Calu3 (cell line): ENCODE data around the gene RYR1. TPM values are rescaled to one million over a fixed set of nuclear protein-coding genes. Genes with fewer than 3 reads are reported as not detected.
"Not testable (repeated sequence)": the region's sequence is repeated elsewhere in the genome, so short reads cannot be mapped to it uniquely, and the experiment has no call there.

Source experiments
- BruUV-seq: library from RNA; stranded (reverse); fragments of 400-500 nt; replicated peaks from 2 replicates; lab custom pipeline; 2021; lab: Mats Ljungman, UMichigan
- CTCF ChIA-PET: fragments of 300-600 bp; sonication (Branson Sonifier 250); formaldehyde crosslinking; loops from one replicate; lab custom pipeline; 2022; ENCODE audit warnings: antibody characterized with exemption; lab: Charles Lee
- DNase-seq: peaks from one replicate; pipeline ENCODE4 v3.0.0; 2022
- H3K27ac Mint-ChIP-seq: one replicate; pipeline ENCODE4 v1.8.0; 2022; ENCODE audit warnings: mixed read lengths; ENCODE audit not compliant: unreplicated experiment
- H3K27me3 Mint-ChIP-seq: one replicate; pipeline ENCODE4 v1.8.0; 2022; ENCODE audit warnings: mixed read lengths; ENCODE audit not compliant: unreplicated experiment
- H3K36me3 Mint-ChIP-seq: one replicate; pipeline ENCODE4 v1.8.0; 2022; ENCODE audit warnings: mild to moderate bottlenecking, moderate library complexity, mixed read lengths; ENCODE audit not compliant: insufficient read depth, unreplicated experiment
- H3K4me1 Mint-ChIP-seq: one replicate; pipeline ENCODE4 v1.8.0; 2022; ENCODE audit warnings: mild to moderate bottlenecking, low read depth, mixed read lengths; ENCODE audit not compliant: unreplicated experiment
- H3K4me3 Mint-ChIP-seq: one replicate; pipeline ENCODE4 v1.8.0; 2022; ENCODE audit warnings: mild to moderate bottlenecking, low read depth, moderate library complexity, mixed read lengths; ENCODE audit not compliant: unreplicated experiment
- H3K9me3 Mint-ChIP-seq: one replicate; pipeline ENCODE4 v1.8.0; 2022; ENCODE audit warnings: low read depth, mixed read lengths; ENCODE audit not compliant: unreplicated experiment
- intact Hi-C: fragments of 100-400 bp; cut with micrococcal nuclease; formaldehyde crosslinking; loops from one replicate; pipeline ENCODE4 v1.10.0; 2022; ENCODE audit not compliant: unreplicated experiment
- total RNA-seq: library from RNA; stranded (reverse); gene quantifications from 2 replicates; pipeline ENCODE4 v1.2.3, GENCODE V29; 2022
- TF ChIP-seq, protein P1 (sequence below): fragments of 200-600 bp; IDR thresholded peaks from one replicate; pipeline ENCODE4 v1.8.0; 2022; ENCODE audit warnings: antibody characterized with exemption; ENCODE audit not compliant: unreplicated experiment

RYR1 gene
- total RNA-seq, 1 experiment from 2014 or later, result 1.4 TPM

DNA sequence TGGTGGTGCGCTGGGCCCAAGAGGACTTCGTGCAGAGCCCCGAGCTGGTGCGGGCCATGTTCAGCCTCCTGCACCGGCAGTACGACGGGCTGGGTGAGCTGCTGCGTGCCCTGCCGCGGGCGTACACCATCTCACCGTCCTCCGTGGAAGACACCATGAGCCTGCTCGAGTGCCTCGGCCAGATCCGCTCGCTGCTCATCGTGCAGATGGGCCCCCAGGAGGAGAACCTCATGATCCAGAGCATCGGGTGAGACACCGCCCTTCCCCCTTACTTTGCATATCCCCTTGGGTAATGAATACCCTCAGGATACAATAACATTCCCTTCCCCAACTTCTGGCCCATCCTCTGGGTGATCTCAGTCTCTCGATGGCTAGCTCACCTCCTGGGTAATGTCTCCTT, 60.9 kb downstream of the RYR1 start:
- no peak for DNase-seq
- intact Hi-C loops, result no loop called here
- Mint-ChIP-seq H3K27me3 (peaks cover 81% of the 10 kb centered on the region), H3K27ac (no peak overlapping the region), H3K4me1 (no peaks in the 10 kb centered on the region), H3K4me3 (no peak overlapping the region), H3K36me3 (no peaks in the 10 kb centered on the region), H3K9me3 (peaks cover 6% of the 10 kb centered on the region)
- no TSS peak for BruUV-seq
- CTCF ChIA-PET, result no interaction called here
- TF ChIP-seq, protein P1, sequence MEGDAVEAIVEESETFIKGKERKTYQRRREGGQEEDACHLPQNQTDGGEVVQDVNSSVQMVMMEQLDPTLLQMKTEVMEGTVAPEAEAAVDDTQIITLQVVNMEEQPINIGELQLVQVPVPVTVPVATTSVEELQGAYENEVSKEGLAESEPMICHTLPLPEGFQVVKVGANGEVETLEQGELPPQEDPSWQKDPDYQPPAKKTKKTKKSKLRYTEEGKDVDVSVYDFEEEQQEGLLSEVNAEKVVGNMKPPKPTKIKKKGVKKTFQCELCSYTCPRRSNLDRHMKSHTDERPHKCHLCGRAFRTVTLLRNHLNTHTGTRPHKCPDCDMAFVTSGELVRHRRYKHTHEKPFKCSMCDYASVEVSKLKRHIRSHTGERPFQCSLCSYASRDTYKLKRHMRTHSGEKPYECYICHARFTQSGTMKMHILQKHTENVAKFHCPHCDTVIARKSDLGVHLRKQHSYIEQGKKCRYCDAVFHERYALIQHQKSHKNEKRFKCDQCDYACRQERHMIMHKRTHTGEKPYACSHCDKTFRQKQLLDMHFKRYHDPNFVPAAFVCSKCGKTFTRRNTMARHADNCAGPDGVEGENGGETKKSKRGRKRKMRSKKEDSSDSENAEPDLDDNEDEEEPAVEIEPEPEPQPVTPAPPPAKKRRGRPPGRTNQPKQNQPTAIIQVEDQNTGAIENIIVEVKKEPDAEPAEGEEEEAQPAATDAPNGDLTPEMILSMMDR, result no peak

DNA sequence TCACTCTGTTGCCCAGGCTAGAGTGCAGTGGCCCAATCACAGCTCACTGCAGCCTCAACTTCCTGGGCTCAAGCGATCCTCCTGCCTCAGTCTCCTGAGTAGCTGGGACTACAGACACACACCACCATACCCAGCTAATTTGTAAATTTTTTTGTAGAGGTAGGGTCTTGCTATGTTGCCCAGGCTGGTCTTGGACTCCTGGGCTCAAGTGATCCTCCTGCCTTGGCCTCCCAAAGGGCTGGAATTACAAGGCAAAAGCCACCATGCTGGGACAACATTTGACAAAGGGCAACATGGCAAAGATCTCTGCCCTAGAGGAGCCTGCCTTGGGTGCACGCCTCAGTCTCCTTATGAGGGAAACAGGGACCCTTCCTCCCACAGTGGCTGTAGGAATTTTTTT, 61.9 kb downstream of the RYR1 start:
- H3K36me3 Mint-ChIP-seq, H3K27ac Mint-ChIP-seq, H3K4me3 Mint-ChIP-seq, H3K4me1 Mint-ChIP-seq, DNase-seq, BruUV-seq, CTCF ChIA-PET, H3K9me3 Mint-ChIP-seq, intact Hi-C loops: not testable (repeated sequence)
- peaks cover 73% of the 10 kb centered on the region for H3K27me3 Mint-ChIP-seq

DNA sequence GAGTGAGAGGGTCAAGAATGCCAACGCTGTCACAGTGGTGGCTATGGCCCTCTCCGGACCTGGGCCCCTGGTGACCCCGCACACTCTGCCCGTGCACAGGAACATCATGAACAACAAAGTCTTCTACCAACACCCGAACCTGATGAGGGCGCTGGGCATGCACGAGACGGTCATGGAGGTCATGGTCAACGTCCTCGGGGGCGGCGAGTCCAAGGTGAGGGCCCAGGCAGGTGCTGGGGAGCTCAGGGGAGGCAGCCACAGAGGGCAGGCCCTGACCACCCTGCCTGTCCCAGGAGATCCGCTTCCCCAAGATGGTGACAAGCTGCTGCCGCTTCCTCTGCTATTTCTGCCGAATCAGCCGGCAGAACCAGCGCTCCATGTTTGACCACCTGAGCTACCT, 62.6 kb downstream of the RYR1 start:
- CTCF ChIA-PET, result no interaction called here
- Mint-ChIP-seq H3K27ac (no peak overlapping the region), H3K27me3 (peaks cover 70% of the 10 kb centered on the region), H3K36me3 (no peaks in the 10 kb centered on the region), H3K4me3 (no peak overlapping the region), H3K9me3 (no peaks in the 10 kb centered on the region), H3K4me1 (no peaks in the 10 kb centered on the region)
- no TSS peak for BruUV-seq
- no peak for DNase-seq
- intact Hi-C loops, result no loop called here
- TF ChIP-seq, protein P1, result no peak

DNA sequence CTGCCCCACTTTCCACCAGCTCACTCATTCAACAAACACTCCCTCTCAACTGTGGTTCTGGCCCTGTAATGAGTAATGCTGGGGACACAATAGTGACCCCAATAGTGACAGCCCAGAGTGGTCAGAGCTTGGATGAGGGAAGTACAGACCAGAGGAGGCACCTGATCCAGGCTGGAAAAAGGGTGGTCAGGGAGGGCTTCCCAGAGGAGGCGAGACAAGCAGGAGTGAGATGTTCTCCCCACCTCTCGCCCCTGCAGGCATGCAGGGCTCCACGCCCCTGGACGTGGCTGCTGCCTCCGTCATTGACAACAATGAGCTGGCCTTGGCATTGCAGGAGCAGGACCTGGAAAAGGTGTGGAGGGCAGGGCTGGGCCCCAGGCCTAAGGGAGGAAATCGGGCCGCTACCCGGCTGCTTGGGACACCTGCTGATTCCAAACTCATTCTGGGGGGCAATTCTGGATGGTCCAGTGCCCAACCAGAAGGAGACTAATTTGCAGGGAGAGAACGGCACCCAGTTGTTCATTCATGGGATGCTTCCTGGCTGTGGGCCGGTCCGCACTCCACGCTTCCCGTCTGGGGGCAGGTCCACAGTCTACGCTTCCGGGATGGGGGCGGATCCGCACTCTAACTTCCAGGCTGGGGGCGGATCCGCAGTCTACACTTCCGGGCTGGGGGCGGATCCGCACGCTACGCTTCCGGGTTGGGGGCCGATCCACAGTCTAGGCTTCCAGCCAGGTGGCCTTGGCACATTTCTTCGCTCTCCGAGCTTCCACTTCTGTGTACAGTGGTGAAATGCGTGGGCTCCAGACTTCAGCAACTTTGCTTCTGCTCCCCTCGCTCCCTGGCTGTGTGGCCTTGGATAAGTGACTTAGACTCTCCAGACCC, 63.4 kb downstream of the RYR1 start:
- Mint-ChIP-seq H3K4me3 (no peak overlapping the region), H3K36me3 (no peaks in the 10 kb centered on the region), H3K4me1 (no peaks in the 10 kb centered on the region), H3K27ac (no peak overlapping the region), H3K9me3 (no peaks in the 10 kb centered on the region), H3K27me3 (peaks cover 70% of the 10 kb centered on the region)
- no peak for DNase-seq
- CTCF ChIA-PET, result no interaction called here
- no TSS peak for BruUV-seq
- intact Hi-C loops, result no loop called here
- TF ChIP-seq, protein P1, result no peak

DNA sequence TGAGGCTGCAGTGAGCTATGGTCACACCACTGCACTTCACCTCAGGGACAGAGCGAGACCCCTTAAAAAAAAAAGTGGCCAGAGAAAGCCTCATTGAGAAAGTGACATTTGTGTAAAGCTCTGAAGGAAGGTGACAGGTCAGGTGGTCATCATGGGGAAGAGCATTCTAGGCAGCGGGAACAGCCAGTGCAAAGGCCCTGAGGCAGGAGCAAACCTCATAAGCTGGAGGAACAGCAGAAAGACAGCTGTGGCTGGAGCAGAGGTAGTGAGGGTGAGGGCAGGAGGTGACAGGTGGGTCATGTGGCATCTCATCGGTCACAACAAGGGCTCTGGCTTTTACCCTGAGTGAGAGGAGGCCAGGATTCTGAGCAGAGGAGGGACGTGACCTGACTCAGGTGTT, 64.4 kb downstream of the RYR1 start:
- H3K36me3 Mint-ChIP-seq, result no peaks in the 10 kb centered on the region
- CTCF ChIA-PET, result no interaction called here
- no peaks in the 10 kb centered on the region for H3K4me1 Mint-ChIP-seq
- peaks cover 61% of the 10 kb centered on the region for H3K27me3 Mint-ChIP-seq
- no peaks in the 10 kb centered on the region for H3K9me3 Mint-ChIP-seq
- TF ChIP-seq, protein P1, result no peak
- BruUV-seq, result no TSS peak
- no peak for DNase-seq
- intact Hi-C loops, result no loop called here
- no peak overlapping the region for H3K27ac Mint-ChIP-seq
- no peak overlapping the region for H3K4me3 Mint-ChIP-seq
